Fibroblast of lung (primary cell): Measurements from ENCODE around the gene NSDHL. TPM values are rescaled to one million over a fixed set of nuclear protein-coding genes. Genes with fewer than 3 reads are reported as not detected.
A peak's percentile ranks its signal among the peaks of the same experiment; 100 is the strongest.

Experiments used
- DNase-seq, 2 donors: peaks; one replicate each; pipeline versions ENCODE4 v3.0.0 to v3.0.0-alpha.2; 2010; ENCODE audit warnings: low read depth in 2 of 2
- H2AFZ ChIP-seq: 2 replicates; pipeline ENCODE4 v1.5.1; 2012; ENCODE audit warnings: low read length, control low read depth, inconsistent platforms
- H3K27ac ChIP-seq: 2 replicates; pipeline ENCODE4 v1.5.1; 2011; ENCODE audit warnings: low read length, control low read depth; ENCODE audit not compliant: insufficient read depth
- H3K27me3 ChIP-seq: 2 replicates; pipeline ENCODE4 v1.5.1; 2011; ENCODE audit warnings: mild to moderate bottlenecking, low read length; ENCODE audit not compliant: control insufficient read depth, insufficient read depth
- H3K36me3 ChIP-seq: 2 replicates; pipeline ENCODE4 v1.5.1; 2011; ENCODE audit warnings: low read length; ENCODE audit not compliant: control insufficient read depth, insufficient read depth
- H3K4me1 ChIP-seq: 2 replicates; pipeline ENCODE4 v1.5.1; 2011; ENCODE audit warnings: low read length; ENCODE audit not compliant: control insufficient read depth, insufficient read depth; ENCODE audit errors: extremely low read depth
- H3K4me2 ChIP-seq: 2 replicates; pipeline ENCODE4 v1.5.1; 2011; ENCODE audit warnings: low read length, control low read depth; ENCODE audit not compliant: insufficient read depth; ENCODE audit errors: extremely low read depth
- H3K4me3 ChIP-seq, 4 experiments: fragments of 200-600 bp in 1 of 4; sonication (generic) in 1 of 4; replicated peaks in 1 of 4; 2 replicates each; pipeline ENCODE4 v1.5.1; 2011 to 2016; ENCODE audit warnings: low read length in 4 of 4, low read depth in 3 of 4, mild to moderate bottlenecking in 3 of 4, control low read depth in 2 of 4, inconsistent platforms in 1 of 4, mixed read lengths in 1 of 4; ENCODE audit not compliant: insufficient read depth in 1 of 4; ENCODE audit errors: control extremely low read depth in 1 of 4
- H3K79me2 ChIP-seq: 2 replicates; pipeline ENCODE4 v1.5.1; 2012; ENCODE audit warnings: mild to moderate bottlenecking, low read length, inconsistent platforms; ENCODE audit not compliant: control insufficient read depth, insufficient read depth
- H3K9ac ChIP-seq: 2 replicates; pipeline ENCODE4 v1.5.1; 2011; ENCODE audit warnings: mild to moderate bottlenecking, low read length, control low read depth; ENCODE audit not compliant: insufficient read depth
- H3K9me3 ChIP-seq: 2 replicates; pipeline ENCODE4 v1.5.1; 2012; ENCODE audit warnings: low read depth, low read length; ENCODE audit not compliant: control insufficient read depth, insufficient read depth
- H4K20me1 ChIP-seq: 2 replicates; pipeline ENCODE4 v1.5.1; 2011; ENCODE audit warnings: low read length; ENCODE audit not compliant: control insufficient read depth, insufficient read depth; ENCODE audit errors: extremely low read depth
- CTCF ChIP-seq, 2 donors: IDR thresholded peaks in 1 of 2; conservative IDR thresholded peaks in 1 of 2; 1 replicate in 1 of 2; 2 replicates in 1 of 2; pipeline ENCODE4 v1.5.1; 2011 to 2012; ENCODE audit warnings: low read length in 2 of 2, control low read depth in 1 of 2, inconsistent platforms in 1 of 2, low read depth in 1 of 2, mild to moderate bottlenecking in 1 of 2
- EZH2 ChIP-seq: IDR thresholded peaks from 2 replicates; pipeline ENCODE4 v1.5.1; 2012; ENCODE audit warnings: low read length, control low read depth, mild to moderate bottlenecking; ENCODE audit errors: missing control alignments
- polyA plus RNA-seq, 2 donors: library from polyadenylated mRNA; depleted of rRNA in 1 of 2; stranded (reverse) in 1 of 2; unstranded in 1 of 2; fragments of >200 nt; gene quantifications; 2 replicates each; pipeline ENCODE4 v1.2.1, GENCODE V29; 2011 to 2012; ENCODE audit warnings: missing spikeins in 1 of 2
- total RNA-seq: library from RNA; depleted of rRNA; stranded (reverse); fragments of >200 nt; gene quantifications from 2 replicates; pipeline ENCODE4 v1.2.1, GENCODE V29; 2014

NSDHL gene
- total and polyA plus RNA-seq, 2 donors (not counting 1 experiment from before 2014, with no cell fraction given) = 32.2 to 43.5 TPM

- H3K79me2 ChIP-seq = no peaks in the 10 kb centered on the region
- no peak overlapping the region for H3K4me3 ChIP-seq
- no peak for TF ChIP-seq EZH2
- no peak for TF ChIP-seq CTCF (conservative IDR thresholded peaks at IDR 0.05 in 1 of 2, IDR thresholded peaks at IDR 0.05 in 1 of 2; ENCODE audit: low read depth in 1 of 2, low read length in 2 of 2)
- no peaks in the 10 kb centered on the region for H3K4me1 ChIP-seq
- H3K36me3 ChIP-seq = no peaks in the 10 kb centered on the region
- no peak for DNase-seq
- no peaks in the 10 kb centered on the region for H4K20me1 ChIP-seq
- H3K27ac ChIP-seq = no peak overlapping the region
- no peak overlapping the region for H3K9ac ChIP-seq
- H3K4me2 ChIP-seq = no peak overlapping the region
- H3K9me3 ChIP-seq = no peaks in the 10 kb centered on the region
- H3K27me3 ChIP-seq = no peaks in the 10 kb centered on the region
- H2AFZ ChIP-seq = no peak overlapping the region
These were observed 23.1 kb downstream of the NSDHL start for GRCh38 chrX:152853986-152854385.

GRCh38 chrX:152861116-152861515 lies 30.3 kb downstream of the NSDHL start:
- peaks cover 2% of the 10 kb centered on the region for H3K36me3 ChIP-seq
- no peak overlapping the region for H3K9ac ChIP-seq
- H3K27ac ChIP-seq = no peak overlapping the region
- no peak overlapping the region for H3K4me2 ChIP-seq
- no peak overlapping the region for H3K4me3 ChIP-seq
- no peaks in the 10 kb centered on the region for H3K9me3 ChIP-seq
- no peaks in the 10 kb centered on the region for H3K79me2 ChIP-seq
- H3K27me3 ChIP-seq = no peaks in the 10 kb centered on the region
- H4K20me1 ChIP-seq = no peaks in the 10 kb centered on the region
- H2AFZ ChIP-seq = no peak overlapping the region
- DNase-seq = peak; percentile 63 to 67
- TF ChIP-seq CTCF (conservative IDR thresholded peaks at IDR 0.05 in 1 of 2, IDR thresholded peaks at IDR 0.05 in 1 of 2; ENCODE audit: low read depth in 1 of 2, low read length in 2 of 2) (no peak), EZH2 (no peak)
- H3K4me1 ChIP-seq = no peaks in the 10 kb centered on the region

- TF ChIP-seq CTCF (conservative IDR thresholded peaks at IDR 0.05 in 1 of 2, IDR thresholded peaks at IDR 0.05 in 1 of 2; ENCODE audit: low read depth in 1 of 2, low read length in 2 of 2) = no peak
- Histone ChIP-seq H3K36me3 (peaks cover 2% of the 10 kb centered on the region), H4K20me1 (no peaks in the 10 kb centered on the region), H3K79me2 (no peaks in the 10 kb centered on the region), H3K9ac (no peak overlapping the region), H3K4me3 (no peak overlapping the region), H3K4me1 (no peaks in the 10 kb centered on the region), H3K9me3 (no peaks in the 10 kb centered on the region), H3K4me2 (no peak overlapping the region), H3K27ac (no peak overlapping the region), H3K27me3 (no peaks in the 10 kb centered on the region), H2AFZ (no peak overlapping the region)
- DNase-seq = peak in 1 of 2 donors; percentile 56
These were observed 31.0 kb downstream of the NSDHL start for GRCh38 chrX:152861826-152862225.
